Astrocyte of the spinal cord (primary cell): ENCODE results near the gene ALDH3B2.
"Not testable (repeated sequence)": the region's sequence is repeated elsewhere in the genome, so short reads cannot be mapped to it uniquely, and the experiment has no call there.

Experiments used
- DNase-seq: peaks from one replicate; pipeline ENCODE4 v3.0.0; 2011; ENCODE audit warnings: low read depth, low spot score
- H3K4me3 ChIP-seq: 2 replicates; pipeline ENCODE4 v1.5.1; 2011; ENCODE audit warnings: low read depth, mild to moderate bottlenecking, low read length, moderate library complexity
- CTCF ChIP-seq: IDR thresholded peaks from 2 replicates; pipeline ENCODE4 v1.5.1; 2012; ENCODE audit warnings: low read depth, mild to moderate bottlenecking, low read length, inconsistent platforms
- in situ Hi-C: cut with HindIII; loops from 2 replicates; pipeline ENCODE4 v1.10.0; 2017; ENCODE audit warnings: low sequenced_read_pairs

Gene ALDH3B2

GRCh38 chr11:67663532-67664212 lies 10.8 kb downstream of the ALDH3B2 start:
- in situ Hi-C loops, result no loop called here
- no peak for DNase-seq
- no peak overlapping the region for H3K4me3 ChIP-seq
- TF ChIP-seq CTCF, result no peak

- in situ Hi-C loops, result no loop called here
- H3K4me3 ChIP-seq, result no peak overlapping the region
- DNase-seq, result no peak
- TF ChIP-seq CTCF, result no peak
These were observed 11.4 kb downstream of the ALDH3B2 start for GRCh38 chr11:67662835-67663531.

GRCh38 chr11:67662142-67662834 lies 12.1 kb downstream of the ALDH3B2 start:
- in situ Hi-C loops, result no loop called here
- no peak overlapping the region for H3K4me3 ChIP-seq
- no peak for DNase-seq
- TF ChIP-seq CTCF, result no peak

GRCh38 chr11:67660752-67661151 lies 13.7 kb downstream of the ALDH3B2 start:
- DNase-seq, in situ Hi-C loops: not testable (repeated sequence)

GRCh38 chr11:67659651-67660165 lies 14.7 kb downstream of the ALDH3B2 start:
- DNase-seq, H3K4me3 ChIP-seq, in situ Hi-C loops: not testable (repeated sequence)

More at GRCh38 chr11:67660752-67661151, 13.7 kb downstream of the ALDH3B2 start:
- not testable (repeated sequence) for H3K4me3 ChIP-seq

GRCh38 chr11:67657300-67657699 lies 17.1 kb downstream of the ALDH3B2 start:
- no peak for DNase-seq
- H3K4me3 ChIP-seq, result no peak overlapping the region
- no peak for TF ChIP-seq CTCF
- in situ Hi-C loops, result no loop called here

- TF ChIP-seq CTCF, result no peak
- DNase-seq, result no peak
- no peak overlapping the region for H3K4me3 ChIP-seq
- in situ Hi-C loops, result no loop called here
These were observed 18.0 kb downstream of the ALDH3B2 start for GRCh38 chr11:67656278-67656922.
